HUES48 (cell line): ENCODE measurements around the gene COL9A1.
"Not testable (repeated sequence)": the region's sequence is repeated elsewhere in the genome, so short reads cannot be mapped to it uniquely, and the experiment has no call there.

Source experiments
- H3K27ac ChIP-seq: one replicate; pipeline ENCODE4 v1.7.0; 2013; ENCODE audit warnings: low read depth, low read length, inconsistent platforms
- H3K27me3 ChIP-seq: 2 replicates; pipeline ENCODE4 v1.6.1; 2013; ENCODE audit warnings: mild to moderate bottlenecking, low read length; ENCODE audit not compliant: control insufficient read depth, insufficient read depth
- H3K36me3 ChIP-seq: 2 replicates; pipeline ENCODE4 v1.6.1; 2013; ENCODE audit warnings: low read length; ENCODE audit not compliant: control insufficient read depth, insufficient read depth
- H3K4me1 ChIP-seq: 2 replicates; pipeline ENCODE4 v1.6.1; 2013; ENCODE audit warnings: mild to moderate bottlenecking, low read length; ENCODE audit not compliant: control insufficient read depth, insufficient read depth
- H3K4me3 ChIP-seq: 2 replicates; pipeline ENCODE4 v1.5.1; 2013; ENCODE audit warnings: mild to moderate bottlenecking, low read depth, low read length
- H3K9ac ChIP-seq: 2 replicates; pipeline ENCODE4 v1.6.1; 2013; ENCODE audit warnings: mild to moderate bottlenecking, low read depth, low read length, moderate library complexity
- H3K9me3 ChIP-seq: 2 replicates; pipeline ENCODE4 v1.6.1; 2013; ENCODE audit warnings: low read length; ENCODE audit not compliant: control insufficient read depth, insufficient read depth

COL9A1 gene

DNA sequence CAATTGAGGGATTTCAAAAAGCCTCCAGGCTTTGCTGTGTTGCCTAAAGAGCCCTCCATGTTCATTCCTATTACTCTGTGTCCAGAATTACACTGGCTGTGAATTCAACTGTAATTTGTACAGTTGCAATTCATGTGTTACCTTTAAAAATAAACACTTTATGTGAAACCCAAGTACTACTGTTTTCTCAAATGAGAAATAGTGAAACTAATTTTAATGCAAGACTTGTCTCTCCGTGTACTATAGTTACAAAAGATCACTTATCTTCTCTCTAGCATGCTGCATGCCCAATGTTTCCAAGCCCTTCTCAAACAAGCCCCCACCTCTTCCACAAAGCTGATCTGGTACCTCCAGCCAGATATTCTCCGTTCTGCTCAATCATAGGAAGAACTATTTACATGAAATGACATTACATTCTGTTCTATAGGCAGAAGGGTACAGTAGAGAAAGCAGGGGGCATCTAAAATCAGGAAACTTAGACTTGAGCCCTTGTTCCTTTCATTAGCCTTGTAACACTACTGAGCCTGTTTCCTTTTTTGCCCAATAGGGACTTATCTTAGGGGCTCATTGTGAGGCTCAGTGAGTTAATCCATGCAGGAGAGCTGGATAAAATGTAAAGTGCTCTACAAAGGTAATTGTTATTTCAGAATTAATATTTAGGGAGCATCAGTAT, 12.3 kb upstream of the COL9A1 start:
- H3K27me3 ChIP-seq, result no peaks in the 10 kb centered on the region
- H3K4me3 ChIP-seq, result no peak overlapping the region
- no peaks in the 10 kb centered on the region for H3K4me1 ChIP-seq
- H3K27ac ChIP-seq, result no peak overlapping the region
- H3K9me3 ChIP-seq, result no peaks in the 10 kb centered on the region
- H3K36me3 ChIP-seq, result no peaks in the 10 kb centered on the region
- H3K9ac ChIP-seq, result no peak overlapping the region

GRCh38 chr6:70314296-70314695, 11.4 kb upstream of the COL9A1 start:
- Histone ChIP-seq H3K9me3 (no peaks in the 10 kb centered on the region), H3K27me3 (no peaks in the 10 kb centered on the region), H3K27ac (no peak overlapping the region), H3K9ac (no peak overlapping the region), H3K36me3 (no peaks in the 10 kb centered on the region), H3K4me1 (no peaks in the 10 kb centered on the region), H3K4me3 (no peak overlapping the region)

GRCh38 chr6:70312165-70312745, 9.4 kb upstream of the COL9A1 start:
- no peak overlapping the region for H3K4me3 ChIP-seq
- H3K27me3 ChIP-seq, result no peaks in the 10 kb centered on the region
- H3K9me3 ChIP-seq, result no peaks in the 10 kb centered on the region
- H3K27ac ChIP-seq, result no peak overlapping the region
- H3K4me1 ChIP-seq, result no peaks in the 10 kb centered on the region
- H3K36me3 ChIP-seq, result no peaks in the 10 kb centered on the region
- H3K9ac ChIP-seq, result no peak overlapping the region

DNA sequence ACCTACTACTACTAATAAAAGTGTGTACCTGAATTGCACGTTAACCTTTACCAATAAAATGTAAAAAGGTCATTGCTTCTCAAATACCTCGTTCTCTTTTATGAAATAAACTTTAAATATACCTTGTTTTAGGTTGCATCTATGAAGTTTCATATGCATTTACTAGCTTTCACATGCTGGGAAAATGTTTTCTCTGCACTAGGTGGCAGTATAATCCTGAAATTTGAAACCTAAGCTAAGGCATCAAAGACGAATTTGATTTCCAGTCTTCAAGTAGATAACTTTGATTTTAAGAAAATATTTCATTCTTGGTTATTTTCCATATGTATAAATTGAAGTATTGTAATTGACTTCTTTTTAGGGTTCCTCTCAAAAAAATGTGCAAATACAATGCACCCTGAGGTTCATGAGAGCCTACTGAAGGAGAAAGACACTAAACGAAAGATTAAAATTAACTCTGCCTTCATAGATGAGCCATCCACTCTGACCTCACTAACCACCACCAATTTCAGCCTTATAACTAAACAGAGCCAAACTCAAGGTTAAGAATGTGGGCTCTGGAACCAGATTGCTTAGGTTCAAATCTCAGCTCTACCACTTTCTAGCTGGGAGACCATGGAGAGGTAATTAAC, 7.3 kb upstream of the COL9A1 start:
- Histone ChIP-seq H3K9me3 (no peaks in the 10 kb centered on the region), H3K4me3 (no peak overlapping the region), H3K4me1 (no peaks in the 10 kb centered on the region), H3K27me3 (no peaks in the 10 kb centered on the region), H3K36me3 (no peaks in the 10 kb centered on the region), H3K27ac (no peak overlapping the region), H3K9ac (no peak overlapping the region)

DNA sequence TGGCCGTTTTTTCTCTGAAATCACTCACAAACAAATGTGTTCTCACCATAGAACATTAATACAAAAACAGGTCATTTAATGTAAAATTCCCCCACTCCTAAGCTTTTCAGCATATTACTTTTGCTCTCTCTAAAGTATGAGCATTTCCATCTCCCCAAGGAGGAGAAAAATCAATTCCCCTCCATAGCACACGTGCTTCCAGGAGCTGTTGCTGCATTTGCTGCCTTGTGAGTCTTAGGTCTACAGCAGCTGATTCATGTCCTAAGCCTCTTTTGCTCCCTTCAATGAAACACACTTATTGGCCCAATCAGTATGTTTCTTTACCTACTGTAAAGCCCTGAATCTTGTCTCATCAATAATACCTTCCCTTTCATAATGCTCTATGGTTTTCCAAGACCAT, 6.4 kb upstream of the COL9A1 start:
- H3K9ac ChIP-seq, result no peak overlapping the region
- no peaks in the 10 kb centered on the region for H3K36me3 ChIP-seq
- H3K27ac ChIP-seq, result no peak overlapping the region
- 0 out of 2 replicates have a peak, but pooled peaks cover 4% of the 10 kb centered on the region for H3K4me1 ChIP-seq
- no peaks in the 10 kb centered on the region for H3K27me3 ChIP-seq
- no peak overlapping the region for H3K4me3 ChIP-seq
- no peaks in the 10 kb centered on the region for H3K9me3 ChIP-seq

DNA sequence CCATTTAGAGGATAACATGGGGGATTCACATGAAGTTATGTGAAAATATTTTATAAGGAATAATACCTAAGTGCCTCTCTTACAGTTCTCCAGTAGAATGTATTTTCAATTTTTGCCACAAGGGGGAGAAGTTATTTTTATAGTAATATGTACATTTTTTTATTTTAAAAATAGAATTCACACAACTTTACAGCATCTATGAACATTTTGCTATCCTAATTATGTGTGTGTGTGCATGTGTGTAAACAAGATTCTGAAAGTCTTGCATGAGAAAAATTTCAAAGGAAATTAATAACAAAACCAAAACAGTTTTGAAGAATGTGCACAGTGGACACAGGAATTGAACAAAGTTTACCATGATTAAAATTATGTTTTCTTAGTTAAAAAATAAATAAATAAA, 5.3 kb upstream of the COL9A1 start:
- H3K27ac ChIP-seq, H3K9me3 ChIP-seq, H3K36me3 ChIP-seq, H3K9ac ChIP-seq, H3K27me3 ChIP-seq, H3K4me1 ChIP-seq, H3K4me3 ChIP-seq: not testable (repeated sequence)

GRCh38 chr6:70307008-70307407, 4.1 kb upstream of the COL9A1 start:
- Histone ChIP-seq H3K9ac (no peak overlapping the region), H3K9me3 (no peaks in the 10 kb centered on the region), H3K27ac (no peak overlapping the region), H3K4me1 (0 out of 2 replicates have a peak, but pooled peaks cover 4% of the 10 kb centered on the region), H3K27me3 (no peaks in the 10 kb centered on the region), H3K36me3 (no peaks in the 10 kb centered on the region), H3K4me3 (no peak overlapping the region)

DNA sequence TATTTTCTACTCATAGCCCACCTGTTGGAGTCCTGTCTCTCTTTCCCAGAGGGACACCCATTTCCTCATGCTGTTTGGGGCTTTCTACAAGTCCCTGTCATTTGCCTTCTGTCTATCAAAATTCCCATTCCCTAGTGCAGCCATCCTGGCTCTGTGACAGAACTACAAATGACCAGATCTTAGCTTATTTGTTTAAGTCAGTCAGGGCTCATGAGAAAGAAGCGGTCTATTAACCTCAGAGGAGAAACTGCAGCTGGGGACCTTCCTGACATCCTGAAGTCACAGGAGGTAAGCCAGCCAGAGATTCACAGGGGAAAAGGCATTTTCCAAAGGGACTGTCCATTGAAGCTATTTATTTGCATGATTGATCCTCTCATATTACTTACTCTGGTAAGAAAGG, 1.7 kb upstream of the COL9A1 start:
- no peak overlapping the region for H3K9ac ChIP-seq
- H3K4me3 ChIP-seq, result no peak overlapping the region
- no peak overlapping the region for H3K27ac ChIP-seq
- no peaks in the 10 kb centered on the region for H3K9me3 ChIP-seq
- H3K27me3 ChIP-seq, result no peaks in the 10 kb centered on the region
- H3K4me1 ChIP-seq, result 0 out of 2 replicates have a peak, but pooled peaks cover 4% of the 10 kb centered on the region
- no peaks in the 10 kb centered on the region for H3K36me3 ChIP-seq

- Histone ChIP-seq H3K4me1 (0 out of 2 replicates have a peak, but pooled peaks cover under 1% of the 10 kb centered on the region), H3K27ac (no peak overlapping the region), H3K9ac (no peak overlapping the region), H3K27me3 (no peaks in the 10 kb centered on the region), H3K4me3 (no peak overlapping the region), H3K9me3 (no peaks in the 10 kb centered on the region), H3K36me3 (no peaks in the 10 kb centered on the region)
Observed at GRCh38 chr6:70299456-70299855, 3.4 kb downstream of the COL9A1 start.

DNA sequence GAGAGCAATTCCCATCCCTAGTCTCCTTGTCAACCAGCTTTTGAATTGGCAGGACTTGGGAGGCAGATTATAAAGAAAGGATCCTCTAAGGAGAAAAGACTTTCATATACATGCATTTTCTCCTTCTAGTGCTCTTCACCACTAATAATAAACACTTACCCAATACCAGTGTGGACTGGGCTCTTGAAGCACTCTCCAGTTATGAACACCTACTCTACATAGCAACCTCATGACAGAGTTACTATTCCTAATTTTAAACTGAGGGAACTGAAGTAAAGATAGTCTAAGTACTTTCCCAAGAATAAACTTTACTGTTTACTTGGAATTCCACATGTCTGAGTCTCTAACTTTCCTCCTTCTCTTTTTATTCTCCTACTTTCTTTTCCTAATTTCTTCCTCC, 4.8 kb downstream of the COL9A1 start:
- H3K9me3 ChIP-seq, result no peaks in the 10 kb centered on the region
- H3K27ac ChIP-seq, result no peak overlapping the region
- no peaks in the 10 kb centered on the region for H3K4me1 ChIP-seq
- H3K27me3 ChIP-seq, result no peaks in the 10 kb centered on the region
- no peak overlapping the region for H3K4me3 ChIP-seq
- H3K9ac ChIP-seq, result no peak overlapping the region
- H3K36me3 ChIP-seq, result no peaks in the 10 kb centered on the region

DNA sequence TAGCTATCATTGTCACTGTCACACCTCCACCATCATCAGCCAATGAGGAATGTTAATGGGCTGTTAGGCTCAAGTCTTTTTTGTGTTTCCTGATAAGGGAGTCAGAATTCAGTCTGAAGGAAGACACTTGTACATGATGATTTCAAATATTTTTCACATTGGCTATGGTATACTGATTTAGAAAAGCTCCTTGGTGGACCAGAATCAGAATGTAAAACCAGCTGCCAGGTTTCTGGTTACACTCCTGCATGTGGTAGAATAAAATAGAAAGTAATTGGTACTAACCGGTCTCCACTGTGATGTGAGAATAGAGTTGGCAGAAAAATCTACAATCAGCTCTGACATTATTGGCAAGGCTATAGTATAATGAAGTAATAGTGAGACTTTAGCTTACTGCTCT, 10.7 kb downstream of the COL9A1 start:
- no peak overlapping the region for H3K9ac ChIP-seq
- H3K4me3 ChIP-seq, result no peak overlapping the region
- H3K36me3 ChIP-seq, result no peaks in the 10 kb centered on the region
- H3K9me3 ChIP-seq, result no peaks in the 10 kb centered on the region
- H3K27ac ChIP-seq, result no peak overlapping the region
- no peaks in the 10 kb centered on the region for H3K27me3 ChIP-seq
- no peaks in the 10 kb centered on the region for H3K4me1 ChIP-seq
